Activated CD4-positive, alpha-beta T cell treated with anti-CD3 and anti-CD28 coated beads for 48 hours (primary cell): ENCODE measurements around the gene RIMBP2.

Source experiments
- DNase-seq: peaks from one replicate; pipeline ENCODE4 v3.0.0-alpha.2; 2020

The RIMBP2 gene

GRCh38 chr12:130497321-130497720 is 218.8 kb downstream of the RIMBP2 start:
- DNase-seq: no peak

- DNase-seq: no peak
These were observed 219.5 kb downstream of the RIMBP2 start for GRCh38 chr12:130496516-130497120.

GRCh38 chr12:130495156-130495555 is 220.9 kb downstream of the RIMBP2 start:
- DNase-seq: no peak

- no peak for DNase-seq
These were observed 221.4 kb downstream of the RIMBP2 start for GRCh38 chr12:130494736-130495135.

- DNase-seq: no peak
These were observed 222.1 kb downstream of the RIMBP2 start for GRCh38 chr12:130493951-130494350.

- no peak for DNase-seq
These were observed 224.4 kb downstream of the RIMBP2 start for GRCh38 chr12:130491421-130492357.

GRCh38 chr12:130490674-130491073 is 225.4 kb downstream of the RIMBP2 start:
- no peak for DNase-seq

- no peak for DNase-seq
These were observed 226.8 kb downstream of the RIMBP2 start for GRCh38 chr12:130489293-130489692.

- no peak for DNase-seq
These were observed 227.8 kb downstream of the RIMBP2 start for GRCh38 chr12:130488358-130488710.

- DNase-seq: no peak
These were observed 228.3 kb downstream of the RIMBP2 start for GRCh38 chr12:130487636-130488357.

- no peak for DNase-seq
These were observed 229.1 kb downstream of the RIMBP2 start for GRCh38 chr12:130486891-130487416.

GRCh38 chr12:130486146-130486435 is 230.0 kb downstream of the RIMBP2 start:
- no peak for DNase-seq

- no peak for DNase-seq
These were observed 230.6 kb downstream of the RIMBP2 start for GRCh38 chr12:130485291-130486145.

GRCh38 chr12:130484221-130484620 is 231.9 kb downstream of the RIMBP2 start:
- no peak for DNase-seq

GRCh38 chr12:130483616-130484180 is 232.4 kb downstream of the RIMBP2 start:
- no peak for DNase-seq

GRCh38 chr12:130482448-130482847 is 233.7 kb downstream of the RIMBP2 start:
- no peak for DNase-seq

GRCh38 chr12:130481392-130481879 is 234.7 kb downstream of the RIMBP2 start:
- DNase-seq: no peak

GRCh38 chr12:130480887-130481286 is 235.2 kb downstream of the RIMBP2 start:
- no peak for DNase-seq

- DNase-seq: no peak
These were observed 235.9 kb downstream of the RIMBP2 start for GRCh38 chr12:130480231-130480630.

- no peak for DNase-seq
These were observed 236.5 kb downstream of the RIMBP2 start for GRCh38 chr12:130479401-130480125.

- no peak for DNase-seq
These were observed 237.3 kb downstream of the RIMBP2 start for GRCh38 chr12:130478786-130479185.
